Measurements from ENCODE around the gene TMEM87A.

DNA sequence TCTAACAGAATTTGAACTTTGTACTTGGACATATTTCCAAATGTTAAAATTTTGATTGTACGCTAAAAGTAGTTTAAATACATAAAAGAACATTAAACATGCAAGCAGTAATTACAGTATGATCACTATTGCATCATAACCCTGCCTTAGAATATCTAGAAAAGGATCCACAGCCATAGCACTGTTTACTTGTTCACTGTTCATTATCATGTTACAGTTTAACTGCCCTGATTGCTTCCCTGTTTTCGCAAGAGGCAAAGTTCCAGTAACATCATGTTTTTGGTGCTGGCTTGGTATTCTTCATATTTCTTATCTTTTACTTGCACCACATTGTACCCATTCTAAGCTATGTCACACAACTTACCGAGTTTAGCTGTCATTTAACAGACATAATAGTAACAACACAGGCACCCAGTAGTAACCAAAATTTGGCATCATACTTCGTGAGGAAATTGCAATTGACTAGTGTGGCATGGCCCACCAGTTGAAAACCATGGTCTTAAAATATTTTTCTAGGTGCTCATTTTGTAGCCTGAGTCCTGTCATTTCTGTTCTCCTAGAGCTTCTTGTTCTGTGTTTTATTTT, 13.3 kb upstream of the TMEM87A start:
- TF ChIP-seq, protein P1, sequence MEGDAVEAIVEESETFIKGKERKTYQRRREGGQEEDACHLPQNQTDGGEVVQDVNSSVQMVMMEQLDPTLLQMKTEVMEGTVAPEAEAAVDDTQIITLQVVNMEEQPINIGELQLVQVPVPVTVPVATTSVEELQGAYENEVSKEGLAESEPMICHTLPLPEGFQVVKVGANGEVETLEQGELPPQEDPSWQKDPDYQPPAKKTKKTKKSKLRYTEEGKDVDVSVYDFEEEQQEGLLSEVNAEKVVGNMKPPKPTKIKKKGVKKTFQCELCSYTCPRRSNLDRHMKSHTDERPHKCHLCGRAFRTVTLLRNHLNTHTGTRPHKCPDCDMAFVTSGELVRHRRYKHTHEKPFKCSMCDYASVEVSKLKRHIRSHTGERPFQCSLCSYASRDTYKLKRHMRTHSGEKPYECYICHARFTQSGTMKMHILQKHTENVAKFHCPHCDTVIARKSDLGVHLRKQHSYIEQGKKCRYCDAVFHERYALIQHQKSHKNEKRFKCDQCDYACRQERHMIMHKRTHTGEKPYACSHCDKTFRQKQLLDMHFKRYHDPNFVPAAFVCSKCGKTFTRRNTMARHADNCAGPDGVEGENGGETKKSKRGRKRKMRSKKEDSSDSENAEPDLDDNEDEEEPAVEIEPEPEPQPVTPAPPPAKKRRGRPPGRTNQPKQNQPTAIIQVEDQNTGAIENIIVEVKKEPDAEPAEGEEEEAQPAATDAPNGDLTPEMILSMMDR (IDR thresholded peaks at IDR 0.05) = no peak
- no peak for TF ChIP-seq POLR2A (IDR thresholded peaks at IDR 0.05; ENCODE audit: low read depth)

All from esophagus muscularis mucosa (tissue), 3 donors.